ENCODE measurements around the gene TIMD4.
"Not testable (repeated sequence)": the region's sequence is repeated elsewhere in the genome, so short reads cannot be mapped to it uniquely, and the experiment has no call there.

Gene TIMD4

GRCh38 chr5:156963125-156963524 is at the start of gene TIMD4:
TIMD4 (minus strand) TSS chr5:156963226; CDS start chr5:156963198, 28 bp downstream.
- DNase-seq (ENCODE audit: low read depth): no peak

GRCh38 chr5:157006262-157006661 is 43.2 kb upstream of the TIMD4 start:
- DNase-seq (ENCODE audit: low read depth): no peak

GRCh38 chr5:157004893-157005551 is 42.0 kb upstream of the TIMD4 start:
- peak; percentile 10 for DNase-seq (ENCODE audit: low read depth)

GRCh38 chr5:156991714-156992113 is 28.7 kb upstream of the TIMD4 start:
- no peak for DNase-seq (ENCODE audit: low read depth)

- no peak for DNase-seq (ENCODE audit: low read depth)
Observed at GRCh38 chr5:156984064-156984463, 21.0 kb upstream of the TIMD4 start.

- DNase-seq (ENCODE audit: low read depth): no peak
Observed at GRCh38 chr5:156981481-156981880, 18.5 kb upstream of the TIMD4 start.

- no peak for DNase-seq (ENCODE audit: low read depth)
Observed at GRCh38 chr5:156974328-156974727, 11.3 kb upstream of the TIMD4 start.

GRCh38 chr5:156971848-156972525 is 9.0 kb upstream of the TIMD4 start:
- DNase-seq (ENCODE audit: low read depth): no peak

GRCh38 chr5:156971415-156971814 is 8.4 kb upstream of the TIMD4 start:
- no peak for DNase-seq (ENCODE audit: low read depth)

GRCh38 chr5:156967386-156967785 is 4.4 kb upstream of the TIMD4 start:
- DNase-seq (ENCODE audit: low read depth): not testable (repeated sequence)

GRCh38 chr5:156956321-156956720 is 6.7 kb downstream of the TIMD4 start:
- no peak for DNase-seq (ENCODE audit: low read depth)

GRCh38 chr5:156951359-156951758 is 11.7 kb downstream of the TIMD4 start:
- DNase-seq (ENCODE audit: low read depth): no peak

- no peak for DNase-seq (ENCODE audit: low read depth)
Observed at GRCh38 chr5:156950716-156951115, 12.3 kb downstream of the TIMD4 start.

GRCh38 chr5:156949424-156949823 is 13.6 kb downstream of the TIMD4 start:
- DNase-seq (ENCODE audit: low read depth): no peak

GRCh38 chr5:156947925-156948324 is 15.1 kb downstream of the TIMD4 start:
- DNase-seq (ENCODE audit: low read depth): no peak

- no peak for DNase-seq (ENCODE audit: low read depth)
Observed at GRCh38 chr5:156942064-156942463, 21.0 kb downstream of the TIMD4 start.

- DNase-seq (ENCODE audit: low read depth): not testable (repeated sequence)
Observed at GRCh38 chr5:156940462-156940861, 22.6 kb downstream of the TIMD4 start.

GRCh38 chr5:156936972-156937371 is 26.1 kb downstream of the TIMD4 start:
- no peak for DNase-seq (ENCODE audit: low read depth)

- no peak for DNase-seq (ENCODE audit: low read depth)
Observed at GRCh38 chr5:156934450-156935211, 28.4 kb downstream of the TIMD4 start.

- DNase-seq (ENCODE audit: low read depth): no peak
Observed at GRCh38 chr5:156929366-156929948, 33.6 kb downstream of the TIMD4 start.

- DNase-seq (ENCODE audit: low read depth): no peak
Observed at GRCh38 chr5:156927545-156927944, 35.5 kb downstream of the TIMD4 start.

- not testable (repeated sequence) for DNase-seq (ENCODE audit: low read depth)
Observed at GRCh38 chr5:156925767-156926166, 37.3 kb downstream of the TIMD4 start.

Measured in amniotic epithelial cell (primary cell).